CD4-positive, alpha-beta T cell (primary cell): ENCODE results near the gene COX19. TPM values are rescaled to one million over a fixed set of nuclear protein-coding genes. Genes with fewer than 3 reads are reported as not detected.

Source experiments
- ATAC-seq: fragments of 200-7000 bp; cut with Tn5 transposase; one replicate; pipeline ENCODE4 v1.10.0; 2022; ENCODE audit warnings: mild to moderate bottlenecking; ENCODE audit not compliant: poor library complexity
- CTCF ChIA-PET: fragments of 350-600 bp; sonication (Branson Sonifier 250); formaldehyde crosslinking; loops from one replicate; lab custom pipeline; 2021; ENCODE audit warnings: antibody characterized with exemption, inconsistent platforms; lab: Charles Lee
- POLR2A ChIA-PET: fragments of 350-600 bp; sonication (Branson Sonifier 250); formaldehyde crosslinking; loops from one replicate; lab custom pipeline; 2021; ENCODE audit warnings: antibody characterized with exemption, inconsistent platforms; lab: Charles Lee
- DNase-seq, 14 experiments: peaks; one replicate each; pipeline ENCODE4 v3.0.0-alpha.2; 2013 to 2020; ENCODE audit warnings: mixed read lengths in 2 of 14
- H3K27ac ChIP-seq, 2 donors: one replicate each; pipeline versions ENCODE4 v1.5.1 to v1.7.0; 2013; ENCODE audit warnings: low read length in 2 of 2, low read depth in 1 of 2, mild to moderate bottlenecking in 1 of 2
- H3K27me3 ChIP-seq, 2 experiments: 1 replicate in 1 of 2; 2 replicates in 1 of 2; pipeline versions ENCODE4 v1.6.1 to v1.7.0; 2013; ENCODE audit warnings: low read length in 2 of 2, control low read depth in 1 of 2, mild to moderate bottlenecking in 1 of 2, moderate library complexity in 1 of 2; ENCODE audit not compliant: insufficient read depth in 2 of 2, control insufficient read depth in 1 of 2
- H3K36me3 ChIP-seq: one replicate; pipeline ENCODE4 v1.6.1; 2013; ENCODE audit warnings: low read length, control low read depth; ENCODE audit not compliant: insufficient read depth
- H3K4me1 ChIP-seq: one replicate; pipeline ENCODE4 v1.6.1; 2013; ENCODE audit warnings: low read length, control low read depth; ENCODE audit not compliant: insufficient read depth
- H3K4me3 ChIP-seq: one replicate; pipeline ENCODE4 v1.5.1; 2013; ENCODE audit warnings: mild to moderate bottlenecking, low read length, moderate library complexity
- H3K9me3 ChIP-seq, 2 experiments: 1 replicate in 1 of 2; 2 replicates in 1 of 2; pipeline versions ENCODE4 v1.6.1 to v1.7.0; 2013; ENCODE audit warnings: low read length in 2 of 2, mild to moderate bottlenecking in 2 of 2, control low read depth in 1 of 2, moderate library complexity in 1 of 2; ENCODE audit not compliant: control insufficient read depth in 1 of 2, insufficient read depth in 1 of 2
- H3K27ac Mint-ChIP-seq: one replicate; pipeline ENCODE4 v1.8.0; 2020; ENCODE audit warnings: mixed read lengths
- H3K27me3 Mint-ChIP-seq: one replicate; pipeline ENCODE4 v1.8.0; 2021; ENCODE audit warnings: mixed read lengths
- H3K36me3 Mint-ChIP-seq: one replicate; pipeline ENCODE4 v1.8.0; 2021; ENCODE audit warnings: low read depth, mixed read lengths
- H3K4me1 Mint-ChIP-seq: one replicate; pipeline ENCODE4 v1.8.0; 2021; ENCODE audit warnings: low read depth, mixed read lengths
- H3K4me3 Mint-ChIP-seq: one replicate; pipeline ENCODE4 v1.8.0; 2020; ENCODE audit warnings: mild to moderate bottlenecking, mixed read lengths
- H3K9me3 Mint-ChIP-seq: one replicate; pipeline ENCODE4 v1.8.0; 2020; ENCODE audit warnings: mixed read lengths
- intact Hi-C, 2 experiments: fragments of 100-400 bp; cut with DNase I in 1 of 2; cut with micrococcal nuclease in 1 of 2; formaldehyde crosslinking; loops; one replicate each; pipeline versions ENCODE4 v1.15.1 to v1.9.0; 2023 to 2025; cut with DNase I, micrococcal nuclease
- total RNA-seq, 174 experiments: library from RNA in 2 of 174; stranded (reverse) in 2 of 174; gene quantifications; one replicate each; pipeline ENCODE4 v1.2.3 and lab custom pipeline; 2021 to 2026
- TF ChIP-seq, protein P1 (sequence below): fragments of 200-600 bp; IDR thresholded peaks from one replicate; pipeline ENCODE4 v1.8.0; 2022; ENCODE audit warnings: antibody characterized with exemption, mild to moderate bottlenecking

The COX19 gene
- total RNA-seq, 2 experiments from 2014 or later = 47.7 to 51.8 TPM

GRCh38 chr7:986766-987751, 11.7 kb upstream of the COX19 start:
- no peaks in the 10 kb centered on the region for H3K36me3 Mint-ChIP-seq
- ATAC-seq = no peak
- CTCF ChIA-PET = no interaction called here

DNA sequence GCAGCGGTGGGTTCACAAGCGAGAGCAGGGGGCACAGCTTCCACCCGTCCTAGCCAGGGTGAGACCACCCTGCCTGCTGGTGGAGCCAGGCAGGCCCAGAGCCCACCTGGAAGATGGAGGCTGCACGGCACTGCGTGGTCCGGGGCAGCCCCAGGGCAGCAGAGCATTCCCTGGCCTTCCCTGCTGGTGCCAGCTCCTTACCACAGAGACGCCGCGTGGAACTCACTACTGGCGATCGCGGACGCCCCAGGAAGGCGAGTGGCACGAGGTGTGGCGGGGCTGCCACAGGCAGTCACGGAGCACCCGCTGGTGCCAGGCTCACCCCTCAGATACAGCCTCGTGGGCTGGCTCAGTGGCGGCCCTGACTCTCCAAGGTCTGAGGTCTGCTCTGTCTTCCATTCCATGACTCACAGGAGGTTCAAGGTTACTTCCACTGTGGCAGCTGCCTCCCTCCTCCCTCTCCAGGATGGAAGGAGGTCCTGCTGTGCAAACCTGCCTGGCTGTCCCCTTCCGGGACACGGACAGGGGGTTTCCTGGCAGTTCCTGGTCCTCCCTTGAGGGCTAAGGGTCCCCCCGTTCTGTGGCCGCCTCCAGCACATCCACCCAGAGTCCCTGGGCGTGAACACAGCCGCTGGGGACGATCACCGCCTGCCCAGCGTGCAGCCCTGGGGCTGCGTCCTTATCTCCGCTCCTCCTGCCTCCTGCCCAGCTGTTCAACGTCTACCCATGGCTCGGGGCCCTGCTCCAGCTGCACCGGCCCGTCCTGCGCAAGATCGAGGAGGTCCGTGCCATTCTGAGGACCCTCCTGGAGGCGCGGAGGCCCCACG, 10.8 kb upstream of the COX19 start:
- peaks cover 0 to 4% of the 10 kb centered on the region in 2 experiments for H3K9me3 ChIP-seq
- peaks cover 5% of the 10 kb centered on the region for H3K27me3 Mint-ChIP-seq
- no peaks in the 10 kb centered on the region for H3K4me1 Mint-ChIP-seq
- H3K4me3 ChIP-seq = no peak overlapping the region
- POLR2A ChIA-PET = no interaction called here
- ATAC-seq = no peak
- peaks cover 10 to 17% of the 10 kb centered on the region in 2 experiments for H3K27me3 ChIP-seq
- no peak overlapping the region for H3K27ac Mint-ChIP-seq
- no peaks in the 10 kb centered on the region for H3K9me3 Mint-ChIP-seq
- no peaks in the 10 kb centered on the region for H3K36me3 ChIP-seq
- no peaks in the 10 kb centered on the region for H3K36me3 Mint-ChIP-seq
- no peak overlapping the region for H3K27ac ChIP-seq
- no peak overlapping the region for H3K4me3 Mint-ChIP-seq
- no peaks in the 10 kb centered on the region for H3K4me1 ChIP-seq
- no peak for DNase-seq
- intact Hi-C loops = no loop called here
- CTCF ChIA-PET = no interaction called here
- TF ChIP-seq, protein P1, sequence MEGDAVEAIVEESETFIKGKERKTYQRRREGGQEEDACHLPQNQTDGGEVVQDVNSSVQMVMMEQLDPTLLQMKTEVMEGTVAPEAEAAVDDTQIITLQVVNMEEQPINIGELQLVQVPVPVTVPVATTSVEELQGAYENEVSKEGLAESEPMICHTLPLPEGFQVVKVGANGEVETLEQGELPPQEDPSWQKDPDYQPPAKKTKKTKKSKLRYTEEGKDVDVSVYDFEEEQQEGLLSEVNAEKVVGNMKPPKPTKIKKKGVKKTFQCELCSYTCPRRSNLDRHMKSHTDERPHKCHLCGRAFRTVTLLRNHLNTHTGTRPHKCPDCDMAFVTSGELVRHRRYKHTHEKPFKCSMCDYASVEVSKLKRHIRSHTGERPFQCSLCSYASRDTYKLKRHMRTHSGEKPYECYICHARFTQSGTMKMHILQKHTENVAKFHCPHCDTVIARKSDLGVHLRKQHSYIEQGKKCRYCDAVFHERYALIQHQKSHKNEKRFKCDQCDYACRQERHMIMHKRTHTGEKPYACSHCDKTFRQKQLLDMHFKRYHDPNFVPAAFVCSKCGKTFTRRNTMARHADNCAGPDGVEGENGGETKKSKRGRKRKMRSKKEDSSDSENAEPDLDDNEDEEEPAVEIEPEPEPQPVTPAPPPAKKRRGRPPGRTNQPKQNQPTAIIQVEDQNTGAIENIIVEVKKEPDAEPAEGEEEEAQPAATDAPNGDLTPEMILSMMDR = no peak

More at GRCh38 chr7:986766-987751, 11.7 kb upstream of the COX19 start:
- Mint-ChIP-seq H3K4me1 (no peaks in the 10 kb centered on the region), H3K27ac (no peak overlapping the region), H3K9me3 (no peaks in the 10 kb centered on the region), H3K27me3 (peaks cover 5% of the 10 kb centered on the region), H3K4me3 (no peak overlapping the region)
- peaks cover 10 to 17% of the 10 kb centered on the region in 2 experiments for H3K27me3 ChIP-seq
- intact Hi-C loops = no loop called here
- no peak overlapping the region for H3K27ac ChIP-seq
- no peaks in the 10 kb centered on the region for H3K36me3 ChIP-seq
- no peak overlapping the region for H3K4me3 ChIP-seq
- TF ChIP-seq, protein P1 = no peak
- POLR2A ChIA-PET = no interaction called here
- no peak for DNase-seq
- peaks cover 0 to 4% of the 10 kb centered on the region in 2 experiments for H3K9me3 ChIP-seq
- H3K4me1 ChIP-seq = no peaks in the 10 kb centered on the region

GRCh38 chr7:985127-985416, 9.7 kb upstream of the COX19 start:
- Mint-ChIP-seq H3K4me3 (no peak overlapping the region), H3K4me1 (no peaks in the 10 kb centered on the region), H3K27me3 (peaks cover 5% of the 10 kb centered on the region), H3K9me3 (no peaks in the 10 kb centered on the region), H3K27ac (no peak overlapping the region), H3K36me3 (no peaks in the 10 kb centered on the region)
- Histone ChIP-seq H3K27me3 (peaks cover 10 to 17% of the 10 kb centered on the region in 2 experiments), H3K36me3 (no peaks in the 10 kb centered on the region), H3K27ac (no peak overlapping the region), H3K9me3 (peaks cover 0 to 4% of the 10 kb centered on the region in 2 experiments), H3K4me3 (no peak overlapping the region), H3K4me1 (no peaks in the 10 kb centered on the region)
- TF ChIP-seq, protein P1 = no peak
- DNase-seq = no peak
- ChIA-PET CTCF (no interaction called here), POLR2A (no interaction called here)
- no peak for ATAC-seq
- intact Hi-C loops = no loop called here
